Measurements from ENCODE around the gene SMG1. TPM values are rescaled to one million over a fixed set of nuclear protein-coding genes. Genes with fewer than 3 reads are reported as not detected.

SMG1 gene
- total RNA-seq, 1 donor, result 75.4 TPM

DNA sequence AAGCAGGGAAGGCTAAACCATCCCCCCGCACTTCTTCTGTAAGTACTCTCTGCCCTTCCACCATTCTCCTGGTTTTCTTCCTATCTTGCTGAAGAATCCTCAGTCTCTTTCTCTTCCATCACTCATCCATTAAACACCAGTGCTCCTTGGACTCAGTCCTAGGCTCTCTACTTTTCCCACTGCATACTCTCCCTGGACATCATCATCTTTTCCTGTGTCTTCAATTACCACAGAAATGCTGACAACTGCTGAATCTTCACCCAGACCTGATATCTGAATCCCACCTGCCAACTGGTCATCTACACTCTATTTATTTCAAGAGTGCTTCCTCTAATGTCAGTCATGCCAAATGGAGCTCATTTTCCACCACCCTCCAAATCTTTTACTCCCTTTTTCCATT is 71.0 kb downstream of the SMG1 start:
- no peak for DNase-seq (ENCODE audit: low read depth in 2 of 3, low spot score in 2 of 3)

DNA sequence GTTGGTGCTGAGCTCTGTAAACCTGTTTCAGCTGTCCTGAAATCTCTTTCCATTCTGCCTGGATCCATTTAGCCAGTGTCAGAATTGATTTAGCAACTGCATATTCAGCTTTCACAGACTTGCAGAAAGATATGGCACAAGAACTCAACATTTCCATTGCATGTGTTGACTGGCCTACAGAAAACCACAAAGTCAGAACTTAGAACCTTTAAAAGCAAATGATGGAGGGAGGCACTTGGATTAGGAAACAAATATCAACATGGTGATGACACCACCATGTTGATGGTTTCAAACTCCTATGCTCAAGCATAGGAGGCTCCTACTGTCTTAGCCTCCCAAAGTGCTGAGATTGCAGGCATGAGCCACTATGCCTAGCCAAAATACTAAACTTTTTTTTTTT is 72.5 kb downstream of the SMG1 start:
- no peak for DNase-seq (ENCODE audit: low read depth in 2 of 3, low spot score in 2 of 3)

DNA sequence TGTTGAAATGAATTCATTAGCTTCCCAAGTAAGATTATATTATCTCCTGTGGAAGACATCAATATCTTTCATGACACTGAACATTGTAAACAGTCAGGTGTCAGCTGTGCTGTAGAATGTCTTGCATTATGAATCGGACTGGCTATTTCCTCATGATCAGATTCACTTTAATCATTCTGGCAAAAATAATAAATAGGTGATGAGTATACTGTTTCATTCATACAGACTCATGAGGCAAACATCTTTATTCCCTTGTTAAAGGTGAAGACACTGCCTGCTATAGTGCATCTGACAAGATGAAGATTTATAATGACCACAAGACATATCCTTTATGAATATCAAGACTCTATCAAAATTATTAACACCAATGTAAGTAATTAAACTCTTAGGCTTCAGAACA is 73.6 kb downstream of the SMG1 start:
- no peak for DNase-seq (ENCODE audit: low read depth in 2 of 3, low spot score in 2 of 3)

DNA sequence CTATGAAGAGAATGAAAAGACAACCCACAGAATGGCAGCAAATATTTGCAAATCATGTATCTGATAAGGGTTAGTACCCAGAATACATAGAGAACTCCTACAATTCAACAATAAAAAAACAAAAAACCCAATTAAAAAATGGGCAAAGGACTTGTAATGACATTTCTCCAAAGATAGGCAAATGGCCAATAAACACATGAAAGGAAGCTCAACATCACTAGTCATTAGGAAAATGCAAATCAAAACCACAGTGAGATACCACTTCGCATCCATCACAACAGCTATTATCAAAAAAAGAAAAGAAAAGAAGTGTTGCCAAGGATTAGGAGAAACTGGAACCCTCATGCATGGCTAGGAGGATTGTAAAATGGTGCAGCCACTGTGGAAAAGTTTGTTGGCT is 79.8 kb downstream of the SMG1 start:
- no peak for DNase-seq (ENCODE audit: low read depth in 2 of 3, low spot score in 2 of 3)

DNA sequence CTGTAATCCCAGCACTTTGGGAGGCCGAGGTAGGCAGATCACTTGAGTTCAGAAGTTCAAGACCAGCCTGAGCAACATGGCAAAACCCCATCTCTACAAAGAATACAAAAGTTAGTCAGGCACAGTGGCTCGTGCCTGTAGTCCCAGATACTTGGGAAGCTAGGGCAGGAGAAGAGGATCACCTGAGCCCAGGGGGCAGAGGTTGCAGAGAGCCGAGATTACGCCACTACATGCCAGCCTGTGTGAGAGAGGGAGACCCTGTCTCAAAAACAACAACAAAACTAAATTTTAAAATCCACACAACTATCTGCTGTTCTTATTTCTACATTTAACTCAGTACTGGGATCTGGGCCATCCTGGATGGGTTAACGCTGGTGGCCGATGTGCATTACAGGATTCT is 83.6 kb downstream of the SMG1 start:
- DNase-seq (ENCODE audit: low read depth in 2 of 3, low spot score in 2 of 3), result no peak

DNA sequence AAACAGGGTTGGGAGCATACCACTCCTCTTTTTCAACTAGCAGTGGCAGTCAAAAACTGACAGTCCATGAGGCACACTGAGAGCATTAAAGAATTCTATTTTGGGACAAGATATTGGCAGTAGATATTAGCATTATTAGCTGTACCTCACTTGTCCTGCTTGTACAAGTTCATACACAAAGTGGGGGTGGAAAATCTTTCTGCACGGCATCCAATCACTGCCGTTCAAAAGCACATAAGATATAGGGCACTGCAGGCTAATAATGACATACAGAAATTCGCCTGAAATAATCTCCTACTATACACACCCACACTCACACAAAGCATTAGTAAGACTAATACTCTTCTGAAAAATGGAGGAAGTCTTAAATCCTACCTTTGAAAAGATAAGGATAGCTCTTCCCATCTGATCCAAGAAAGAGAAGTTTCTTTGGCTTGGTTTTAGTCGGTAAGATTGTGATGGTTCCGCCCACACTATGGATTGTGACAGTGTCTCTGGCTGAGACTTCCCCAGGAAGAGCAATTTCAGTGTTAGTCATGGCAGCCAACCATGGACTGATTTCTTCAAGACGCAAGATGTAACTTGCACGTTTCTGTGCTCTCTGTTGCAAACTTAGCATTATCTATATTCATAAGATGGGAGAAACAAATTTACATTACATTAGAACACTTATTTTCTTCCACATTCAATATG is 84.2 kb downstream of the SMG1 start:
- DNase-seq (ENCODE audit: low read depth in 2 of 3, low spot score in 2 of 3), result no peak

DNA sequence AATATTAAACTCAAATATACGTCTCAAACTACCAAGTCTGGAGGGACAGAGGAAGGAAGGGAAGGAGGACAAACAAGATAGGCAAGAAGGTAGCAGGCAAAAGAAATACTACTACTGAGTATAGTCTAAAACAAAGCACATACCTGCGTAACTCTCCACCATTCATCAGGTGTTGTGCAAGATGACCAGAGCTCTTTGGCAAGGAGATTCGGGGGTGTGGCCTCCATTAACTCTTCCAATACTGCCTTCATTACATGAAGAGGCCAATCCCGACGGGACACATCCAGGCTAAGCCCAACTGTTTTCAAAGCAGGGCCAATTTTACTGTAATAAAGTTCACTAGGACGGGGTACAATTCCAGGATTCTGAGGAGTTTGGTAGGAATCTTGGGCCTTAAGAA is 86.7 kb downstream of the SMG1 start:
- no peak for DNase-seq (ENCODE audit: low read depth in 2 of 3, low spot score in 2 of 3)

DNA sequence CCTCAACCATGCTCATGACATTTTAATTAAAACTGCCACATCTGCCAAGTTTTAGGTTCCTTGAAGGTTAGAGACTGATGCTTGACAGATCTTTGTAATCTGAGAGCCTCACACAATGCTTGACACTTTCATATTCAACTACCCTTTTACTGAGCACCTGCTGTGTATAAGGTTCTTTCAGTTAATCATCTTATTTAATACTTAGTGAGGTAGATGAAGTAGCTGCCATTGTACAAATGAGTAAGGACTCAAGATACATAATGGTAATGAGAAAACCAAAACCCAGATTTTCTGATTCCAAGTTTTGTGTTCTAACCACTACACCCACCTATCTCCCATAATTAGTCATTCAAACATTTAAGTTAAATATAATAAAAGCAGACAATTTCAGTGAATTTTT is 89.5 kb downstream of the SMG1 start:
- no peak for DNase-seq (ENCODE audit: low read depth in 2 of 3, low spot score in 2 of 3)

DNA sequence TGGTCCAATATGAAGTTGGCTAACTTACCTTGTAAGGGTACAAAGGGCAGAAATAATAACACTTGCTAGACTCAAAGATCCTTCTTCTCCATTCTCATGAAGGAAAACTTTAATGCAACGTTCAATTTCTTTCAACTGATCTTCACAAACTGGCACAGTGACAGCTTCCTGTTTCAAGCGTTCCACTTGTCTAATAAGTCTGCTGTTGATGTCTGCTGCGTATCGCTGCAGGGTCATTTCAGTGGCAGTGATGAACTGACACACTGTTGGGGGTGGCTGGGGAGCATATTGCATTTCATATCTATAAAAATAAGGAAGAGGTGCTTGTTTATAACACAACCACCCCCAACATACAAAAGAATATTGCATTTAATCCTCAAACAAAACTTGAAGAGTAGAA is 91.3 kb downstream of the SMG1 start:
- peak in 1 of 3 donors; percentile 48 for DNase-seq (ENCODE audit: low read depth in 2 of 3, low spot score in 2 of 3)

DNA sequence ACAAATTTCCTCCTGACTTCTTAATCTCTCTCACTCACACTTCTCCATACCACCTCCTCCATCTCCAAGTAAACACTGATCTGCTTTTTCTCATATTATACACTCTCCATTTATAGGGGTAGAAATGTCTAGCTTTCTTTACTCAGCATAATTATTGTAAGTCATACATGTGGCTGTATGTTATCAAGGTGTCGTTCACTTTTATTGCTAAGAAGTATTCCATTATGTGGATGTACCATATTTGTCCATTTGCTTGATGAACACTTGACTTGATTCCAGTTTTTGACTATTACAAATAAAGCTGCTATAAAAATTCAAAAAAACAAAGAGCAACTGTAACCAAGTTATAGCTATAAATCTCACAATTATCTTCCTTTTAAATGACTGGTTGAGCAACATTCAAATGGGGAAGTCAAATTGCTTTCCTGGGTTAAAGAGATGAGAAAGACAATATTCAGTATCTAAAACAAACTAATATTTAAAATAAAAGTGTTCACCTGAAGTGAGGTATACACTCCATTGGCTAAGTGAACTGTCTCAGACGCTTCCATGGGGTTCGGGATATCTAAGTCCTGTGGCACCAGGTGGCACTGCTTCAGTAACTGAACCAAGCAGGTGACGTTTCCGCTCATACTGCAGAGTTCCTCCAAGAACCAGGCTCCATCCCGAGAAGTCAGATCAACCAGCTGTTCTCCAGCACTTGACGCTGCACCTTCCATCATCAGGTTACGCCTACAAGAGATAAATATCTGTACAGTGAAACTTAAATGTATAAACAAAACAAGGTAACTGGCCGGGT is 92.3 kb downstream of the SMG1 start:
- DNase-seq (ENCODE audit: low read depth in 2 of 3, low spot score in 2 of 3), result no peak

DNA sequence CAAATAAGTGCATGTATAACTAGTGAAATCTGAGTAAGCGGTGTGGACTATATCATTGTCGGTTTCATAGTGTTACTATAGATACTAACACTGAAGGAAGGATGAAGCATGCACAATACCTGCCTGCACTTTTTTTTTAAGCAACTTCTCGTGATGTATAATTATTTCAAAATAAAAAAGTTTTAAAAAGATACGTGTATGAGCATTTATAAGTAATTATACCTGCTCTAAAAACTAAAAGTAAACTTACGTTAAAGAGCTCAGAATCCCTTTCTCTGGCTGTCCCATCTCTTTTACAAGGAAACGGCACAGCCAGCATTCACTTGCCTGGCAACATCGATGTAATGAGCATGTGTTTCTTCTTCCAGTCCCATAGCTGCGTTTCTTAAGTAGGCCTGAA is 93.6 kb downstream of the SMG1 start:
- DNase-seq (ENCODE audit: low read depth in 2 of 3, low spot score in 2 of 3), result no peak

DNA sequence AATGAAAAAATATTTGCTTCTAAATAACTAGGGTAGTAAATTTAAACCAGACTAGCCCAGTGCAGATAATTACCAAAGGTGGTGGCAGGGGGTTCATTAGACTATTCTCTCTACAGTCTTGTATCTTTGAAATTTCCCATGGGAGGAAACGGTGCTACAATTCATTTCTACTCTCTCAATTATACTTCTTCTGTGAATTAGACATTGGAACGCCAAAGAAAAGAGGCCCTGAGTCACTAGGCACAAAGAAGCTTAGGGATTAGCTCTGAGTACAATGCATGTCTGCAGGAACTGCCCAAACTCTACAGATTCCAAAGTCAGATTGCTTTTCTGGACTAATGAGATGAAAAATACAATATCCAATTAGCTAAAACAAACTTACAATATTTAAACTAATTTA is 94.2 kb downstream of the SMG1 start:
- no peak for DNase-seq (ENCODE audit: low read depth in 2 of 3, low spot score in 2 of 3)

DNA sequence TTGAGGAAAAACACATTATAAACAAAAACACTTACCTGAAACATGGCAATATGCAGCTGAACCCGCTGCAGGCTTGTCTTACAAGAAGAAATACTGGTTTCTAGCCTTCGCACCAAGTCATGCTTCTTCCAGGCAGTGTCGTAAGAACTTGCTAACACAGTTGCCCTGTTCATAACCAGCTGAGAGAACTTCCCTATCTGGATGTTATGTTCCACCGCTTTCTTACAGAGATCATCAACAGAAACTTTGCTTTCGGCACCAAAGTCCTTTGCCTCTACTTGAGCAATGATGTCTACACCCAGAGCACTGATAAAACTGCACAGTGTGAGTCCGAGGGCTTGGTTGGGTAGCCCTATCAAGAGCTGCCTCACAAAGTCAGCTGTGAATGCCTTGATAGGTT is 97.0 kb downstream of the SMG1 start:
- no peak for DNase-seq (ENCODE audit: low read depth in 2 of 3, low spot score in 2 of 3)

DNA sequence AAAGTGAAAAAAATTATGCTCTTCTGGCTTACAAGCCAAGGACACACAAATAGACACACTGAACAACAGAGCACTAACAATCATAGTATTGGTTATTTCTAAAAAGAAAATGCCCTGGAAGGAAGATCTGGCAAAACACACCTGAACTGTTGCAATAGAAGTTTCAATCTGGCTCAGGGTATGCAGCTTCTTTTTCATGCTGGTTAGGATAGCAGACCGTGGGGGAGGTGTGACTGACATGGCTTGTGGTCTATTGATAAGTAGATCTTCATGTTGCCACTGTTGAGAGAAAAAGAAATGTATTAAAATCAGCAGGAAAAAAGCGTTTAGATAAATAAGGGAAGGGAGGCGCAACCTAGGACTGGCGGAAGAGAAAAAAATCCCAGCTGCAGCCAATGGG is 98.3 kb downstream of the SMG1 start:
- no peak for DNase-seq (ENCODE audit: low read depth in 2 of 3, low spot score in 2 of 3)

DNA sequence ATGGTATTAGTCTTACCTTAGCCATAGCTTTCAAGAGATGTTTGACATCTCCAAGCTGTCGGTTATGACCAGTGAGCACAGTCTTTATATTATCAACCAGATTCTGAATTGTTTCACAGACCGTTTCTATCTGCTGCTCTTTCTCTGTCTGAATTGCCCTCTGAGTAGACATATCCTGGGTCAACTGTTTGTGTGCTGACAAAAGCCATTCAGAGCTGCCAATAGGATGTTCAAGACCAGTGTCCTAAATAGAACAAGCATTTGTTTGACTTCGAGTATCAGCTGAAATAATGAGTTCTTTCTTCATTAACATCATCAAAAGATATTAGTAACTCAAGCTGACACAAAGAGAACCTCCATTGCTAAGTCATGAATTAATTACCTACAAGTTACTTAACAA is 109.9 kb downstream of the SMG1 start:
- DNase-seq (ENCODE audit: low read depth in 2 of 3, low spot score in 2 of 3), result no peak

DNA sequence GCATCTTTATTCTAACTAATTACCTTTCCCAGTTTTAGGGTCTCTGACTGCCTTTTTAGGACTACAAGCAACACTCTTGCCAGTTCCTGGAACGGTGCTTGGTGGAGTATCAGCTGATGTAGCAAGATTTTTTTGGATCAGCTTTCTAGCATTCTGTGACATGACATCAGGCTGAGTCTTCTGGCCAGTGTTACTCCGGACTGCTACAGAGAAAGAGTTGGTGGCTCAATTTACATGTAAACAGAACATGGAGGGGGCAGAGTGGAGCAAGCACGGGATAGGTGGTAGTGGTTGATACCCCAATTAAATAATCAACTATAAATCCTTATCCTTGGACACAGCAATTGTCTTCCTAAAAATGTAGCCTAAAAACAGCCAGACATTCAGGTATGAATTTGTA is 114.3 kb downstream of the SMG1 start:
- no peak for DNase-seq (ENCODE audit: low read depth in 2 of 3, low spot score in 2 of 3)

DNA sequence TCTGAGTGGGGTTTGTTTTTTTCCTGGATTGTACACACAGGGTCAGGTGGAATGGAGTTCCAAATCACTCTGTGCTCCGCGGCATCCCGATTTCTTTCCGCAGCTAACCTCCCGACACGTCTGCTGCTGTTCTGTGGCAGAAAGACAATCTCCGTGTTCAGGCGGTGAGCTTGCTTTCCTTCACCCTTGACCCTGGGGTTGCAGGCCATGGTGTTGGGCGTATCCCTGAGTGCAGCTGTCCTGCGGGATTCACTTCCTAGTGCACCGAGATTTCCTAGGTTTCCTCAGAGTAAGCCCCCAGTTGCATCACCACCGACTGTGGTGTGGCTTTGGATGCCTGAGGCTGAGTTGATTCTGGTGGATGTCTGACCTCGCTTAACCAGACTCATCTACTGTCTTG is 117.0 kb downstream of the SMG1 start:
- DNase-seq (ENCODE audit: low read depth in 2 of 3, low spot score in 2 of 3), result no peak

DNA sequence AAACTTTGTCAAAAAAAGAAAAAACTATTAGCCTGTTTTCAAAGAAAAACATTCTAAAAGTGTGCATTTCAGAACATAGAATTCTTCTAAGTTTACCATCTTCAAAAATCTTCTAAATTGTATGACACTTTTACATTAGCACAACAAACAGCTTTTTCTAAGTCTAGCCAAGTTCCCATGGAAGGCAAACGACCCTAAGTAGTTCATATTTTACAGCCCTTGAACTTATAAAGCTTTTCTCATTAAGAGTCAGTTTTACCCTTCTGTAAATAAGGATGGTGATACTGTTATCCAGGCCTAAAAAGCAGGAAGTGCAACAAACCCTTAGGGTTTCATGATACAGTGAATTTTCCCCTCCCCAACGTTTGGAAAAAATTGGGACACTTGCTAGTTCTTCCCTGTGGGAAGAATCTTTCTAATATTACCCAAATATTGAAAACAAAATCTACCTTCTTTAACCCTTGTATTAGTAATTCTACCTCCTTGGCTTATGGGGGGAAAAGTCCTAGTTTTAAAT is 120.9 kb downstream of the SMG1 start:
- no peak for DNase-seq (ENCODE audit: low read depth in 2 of 3, low spot score in 2 of 3)

DNA sequence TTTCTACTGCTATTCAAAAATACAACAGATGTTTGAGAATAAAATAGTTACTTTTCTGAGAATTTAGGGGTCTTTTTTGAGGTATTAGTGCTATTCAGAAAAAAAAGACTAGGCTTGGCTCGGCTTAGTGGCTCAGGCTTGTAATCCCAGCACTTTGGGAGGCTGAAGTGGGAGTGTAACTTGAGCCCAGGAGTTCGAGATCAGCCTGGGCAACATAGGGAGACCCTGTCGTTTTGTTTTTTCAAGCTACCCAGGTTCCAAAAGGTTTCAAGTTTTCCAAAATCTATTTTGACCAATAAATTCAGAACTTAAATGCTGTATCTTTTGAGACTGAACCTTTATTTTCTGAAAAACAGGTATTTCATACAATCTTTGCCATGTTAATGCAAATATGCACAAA is 121.7 kb downstream of the SMG1 start:
- no peak for DNase-seq (ENCODE audit: low read depth in 2 of 3, low spot score in 2 of 3)

DNA sequence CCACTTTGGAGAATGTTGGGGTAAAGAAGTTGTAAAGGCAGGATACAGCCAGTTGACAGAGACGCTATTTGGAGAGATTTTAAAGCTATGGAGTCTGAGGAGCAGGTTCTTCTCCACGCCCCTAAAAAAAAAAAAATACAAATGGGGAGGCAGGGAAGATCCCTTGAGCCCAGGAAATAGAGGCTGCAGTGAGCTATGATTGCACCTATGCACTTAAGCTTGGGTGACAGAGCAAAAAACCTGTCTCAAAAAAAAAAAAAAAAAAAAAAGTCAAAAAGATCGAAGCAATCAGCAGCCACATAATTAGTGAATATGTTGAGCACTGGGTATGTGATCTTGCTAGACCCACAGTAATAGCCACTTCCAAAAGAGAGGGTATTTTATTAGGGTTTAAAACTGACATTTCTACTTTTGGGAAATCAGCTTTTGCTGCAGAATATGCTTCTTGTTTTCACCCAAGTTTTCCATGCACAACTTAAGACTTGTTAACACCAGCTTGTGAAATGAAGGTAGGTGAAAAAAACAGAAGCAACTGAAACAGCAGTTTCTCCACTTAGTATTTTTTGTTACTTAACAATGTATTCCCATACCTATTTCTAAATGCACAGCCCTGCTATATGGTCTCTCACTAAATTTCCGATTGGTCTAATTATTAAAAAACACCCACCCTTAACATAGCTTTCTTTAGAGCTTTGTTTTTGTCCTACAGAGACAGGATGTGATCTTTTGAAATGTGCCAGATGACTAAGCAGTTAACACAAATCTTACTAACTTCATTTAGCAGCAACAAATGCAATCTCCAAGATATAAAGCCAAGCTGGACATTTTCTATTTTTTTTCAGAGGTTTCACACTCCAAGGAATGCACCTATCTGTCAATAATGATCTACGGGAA is 122.4 kb downstream of the SMG1 start:
- DNase-seq (ENCODE audit: low read depth in 2 of 3, low spot score in 2 of 3), result peak in 2 of 3 donors; percentile 41 to 50

DNA sequence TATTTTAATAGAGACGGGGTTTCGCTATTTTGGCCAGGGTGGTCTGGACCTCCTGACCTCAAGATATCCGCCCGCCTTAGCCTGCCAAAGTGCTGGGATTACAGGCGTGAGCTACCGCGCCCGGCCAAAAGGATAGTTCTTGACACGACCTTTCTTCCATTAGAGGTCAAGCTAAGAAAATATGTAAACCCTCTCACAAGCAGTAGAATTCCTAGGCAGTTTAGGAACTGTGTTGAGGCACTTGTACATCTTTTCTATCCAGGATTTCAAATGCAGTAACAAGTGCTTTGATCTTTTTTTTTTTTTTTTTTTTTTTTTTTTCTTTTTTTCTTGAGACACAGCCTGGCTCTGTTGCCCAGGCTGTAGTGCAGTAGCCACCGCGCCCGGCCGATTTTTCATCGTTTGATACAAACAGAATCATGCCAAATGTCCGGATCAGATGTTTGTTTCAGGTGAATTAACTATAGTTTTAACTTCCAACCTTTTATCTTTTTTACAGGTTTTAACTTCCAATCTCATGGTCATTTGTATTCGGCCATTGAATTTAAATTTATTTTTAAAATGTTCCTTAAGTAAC is 123.4 kb downstream of the SMG1 start:
- DNase-seq (ENCODE audit: low read depth in 2 of 3, low spot score in 2 of 3), result no peak
